Endothelial cell of umbilical vein (primary cell): ENCODE results near the gene RAB37.

Experiments used
- EZH2 ChIP-seq: IDR thresholded peaks from 2 replicates; pipeline ENCODE4 v1.6.1; 2012; ENCODE audit warnings: borderline replicate concordance, low read depth, mild to moderate bottlenecking, moderate library complexity, low read length, inconsistent platforms; ENCODE audit not compliant: severe bottlenecking
- MYC ChIP-seq: IDR thresholded peaks from one replicate; pipeline ENCODE4 v1.6.1; 2011; ENCODE audit warnings: mild to moderate bottlenecking, low read depth, low read length
- POLR2A ChIP-seq: IDR thresholded peaks from 2 replicates; pipeline ENCODE4 v1.6.1; 2012; ENCODE audit warnings: low read depth, mild to moderate bottlenecking, control low read depth, low read length
- TF ChIP-seq, protein P1 (sequence below), 2 donors: IDR thresholded peaks; 1 replicate in 1 of 2; 2 replicates in 1 of 2; pipeline ENCODE4 v1.5.1; 2011; ENCODE audit warnings: low read length in 2 of 2, mild to moderate bottlenecking in 2 of 2, moderate library complexity in 2 of 2, control low read depth in 1 of 2, inconsistent platforms in 1 of 2, low read depth in 1 of 2; ENCODE audit not compliant: insufficient read depth in 1 of 2; ENCODE audit errors: extremely low read depth in 1 of 2

- TF ChIP-seq, protein P1, sequence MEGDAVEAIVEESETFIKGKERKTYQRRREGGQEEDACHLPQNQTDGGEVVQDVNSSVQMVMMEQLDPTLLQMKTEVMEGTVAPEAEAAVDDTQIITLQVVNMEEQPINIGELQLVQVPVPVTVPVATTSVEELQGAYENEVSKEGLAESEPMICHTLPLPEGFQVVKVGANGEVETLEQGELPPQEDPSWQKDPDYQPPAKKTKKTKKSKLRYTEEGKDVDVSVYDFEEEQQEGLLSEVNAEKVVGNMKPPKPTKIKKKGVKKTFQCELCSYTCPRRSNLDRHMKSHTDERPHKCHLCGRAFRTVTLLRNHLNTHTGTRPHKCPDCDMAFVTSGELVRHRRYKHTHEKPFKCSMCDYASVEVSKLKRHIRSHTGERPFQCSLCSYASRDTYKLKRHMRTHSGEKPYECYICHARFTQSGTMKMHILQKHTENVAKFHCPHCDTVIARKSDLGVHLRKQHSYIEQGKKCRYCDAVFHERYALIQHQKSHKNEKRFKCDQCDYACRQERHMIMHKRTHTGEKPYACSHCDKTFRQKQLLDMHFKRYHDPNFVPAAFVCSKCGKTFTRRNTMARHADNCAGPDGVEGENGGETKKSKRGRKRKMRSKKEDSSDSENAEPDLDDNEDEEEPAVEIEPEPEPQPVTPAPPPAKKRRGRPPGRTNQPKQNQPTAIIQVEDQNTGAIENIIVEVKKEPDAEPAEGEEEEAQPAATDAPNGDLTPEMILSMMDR (IDR thresholded peaks at IDR 0.05; ENCODE audit: extremely low read depth in 1 of 2, insufficient read depth in 1 of 2, low read depth in 1 of 2, low read length in 2 of 2): no peak
- TF ChIP-seq POLR2A: no peak
- no peak for TF ChIP-seq MYC
- no peak for TF ChIP-seq EZH2
Observed at GRCh38 chr17:74782571-74782970, 45.5 kb downstream of the RAB37 start.
